HG02981 (cell line): ENCODE measurements around the gene AFF3.
A peak's percentile ranks its signal among the peaks of the same experiment; 100 is the strongest.
"Not testable (repeated sequence)": the region's sequence is repeated elsewhere in the genome, so short reads cannot be mapped to it uniquely, and the experiment has no call there.

Experiments used
- ATAC-seq: cut with Tn5 transposase; IDR thresholded peaks from one replicate; pipeline ENCODE4 v1.9.1; 2021; ENCODE audit warnings: mild to moderate bottlenecking, moderate library complexity; ENCODE audit not compliant: unreplicated experiment

Gene AFF3, protein sequence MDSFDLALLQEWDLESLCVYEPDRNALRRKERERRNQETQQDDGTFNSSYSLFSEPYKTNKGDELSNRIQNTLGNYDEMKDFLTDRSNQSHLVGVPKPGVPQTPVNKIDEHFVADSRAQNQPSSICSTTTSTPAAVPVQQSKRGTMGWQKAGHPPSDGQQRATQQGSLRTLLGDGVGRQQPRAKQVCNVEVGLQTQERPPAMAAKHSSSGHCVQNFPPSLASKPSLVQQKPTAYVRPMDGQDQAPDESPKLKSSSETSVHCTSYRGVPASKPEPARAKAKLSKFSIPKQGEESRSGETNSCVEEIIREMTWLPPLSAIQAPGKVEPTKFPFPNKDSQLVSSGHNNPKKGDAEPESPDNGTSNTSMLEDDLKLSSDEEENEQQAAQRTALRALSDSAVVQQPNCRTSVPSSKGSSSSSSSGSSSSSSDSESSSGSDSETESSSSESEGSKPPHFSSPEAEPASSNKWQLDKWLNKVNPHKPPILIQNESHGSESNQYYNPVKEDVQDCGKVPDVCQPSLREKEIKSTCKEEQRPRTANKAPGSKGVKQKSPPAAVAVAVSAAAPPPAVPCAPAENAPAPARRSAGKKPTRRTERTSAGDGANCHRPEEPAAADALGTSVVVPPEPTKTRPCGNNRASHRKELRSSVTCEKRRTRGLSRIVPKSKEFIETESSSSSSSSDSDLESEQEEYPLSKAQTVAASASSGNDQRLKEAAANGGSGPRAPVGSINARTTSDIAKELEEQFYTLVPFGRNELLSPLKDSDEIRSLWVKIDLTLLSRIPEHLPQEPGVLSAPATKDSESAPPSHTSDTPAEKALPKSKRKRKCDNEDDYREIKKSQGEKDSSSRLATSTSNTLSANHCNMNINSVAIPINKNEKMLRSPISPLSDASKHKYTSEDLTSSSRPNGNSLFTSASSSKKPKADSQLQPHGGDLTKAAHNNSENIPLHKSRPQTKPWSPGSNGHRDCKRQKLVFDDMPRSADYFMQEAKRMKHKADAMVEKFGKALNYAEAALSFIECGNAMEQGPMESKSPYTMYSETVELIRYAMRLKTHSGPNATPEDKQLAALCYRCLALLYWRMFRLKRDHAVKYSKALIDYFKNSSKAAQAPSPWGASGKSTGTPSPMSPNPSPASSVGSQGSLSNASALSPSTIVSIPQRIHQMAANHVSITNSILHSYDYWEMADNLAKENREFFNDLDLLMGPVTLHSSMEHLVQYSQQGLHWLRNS (N-terminal part only)

DNA sequence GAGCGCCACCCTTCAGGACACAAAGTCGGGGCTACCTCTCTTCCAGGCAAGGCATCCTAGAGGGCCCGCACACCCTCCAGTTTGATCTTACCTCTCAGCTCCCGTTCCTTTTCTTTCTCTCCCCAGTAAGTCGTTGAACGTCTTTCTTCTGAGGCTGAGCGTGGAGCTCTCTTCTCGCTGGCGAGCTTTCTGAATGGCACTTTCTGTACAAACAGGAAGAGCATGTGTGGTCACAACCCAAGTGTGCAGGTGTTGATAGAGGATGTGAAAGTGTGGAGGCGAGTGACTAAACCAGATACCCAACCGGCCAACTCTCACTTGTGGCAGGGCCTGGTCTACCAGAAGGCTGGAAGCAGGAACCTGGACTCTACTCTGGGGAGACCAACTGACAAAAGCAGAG lies at the start of gene AFF3:
AFF3 (minus strand) TSS at position 198 of the 400 bp plus-strand sequence. CDS start 38,136 bp downstream, outside the sequence.
- peak; percentile 97 for ATAC-seq

DNA sequence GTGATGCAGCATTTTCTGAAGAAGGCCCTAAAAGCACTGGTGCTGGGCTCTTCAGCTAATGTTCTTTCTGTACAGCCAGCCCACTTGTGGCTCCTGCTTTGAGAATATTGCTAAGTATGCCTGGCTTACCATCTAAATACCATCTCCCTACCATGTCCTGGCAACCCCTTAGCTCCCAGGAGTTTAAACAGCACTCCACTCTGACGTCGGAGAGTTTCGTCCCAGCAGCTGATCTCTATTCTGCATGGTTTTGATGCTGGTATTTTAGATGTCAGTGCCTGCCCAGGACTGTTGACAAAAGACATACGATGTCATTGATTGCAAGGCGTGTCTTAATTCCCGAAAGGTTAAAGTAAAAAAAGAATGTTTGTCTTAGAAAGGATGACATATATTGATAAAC lies 47.0 kb upstream of the AFF3 start:
- ATAC-seq: no peak

DNA sequence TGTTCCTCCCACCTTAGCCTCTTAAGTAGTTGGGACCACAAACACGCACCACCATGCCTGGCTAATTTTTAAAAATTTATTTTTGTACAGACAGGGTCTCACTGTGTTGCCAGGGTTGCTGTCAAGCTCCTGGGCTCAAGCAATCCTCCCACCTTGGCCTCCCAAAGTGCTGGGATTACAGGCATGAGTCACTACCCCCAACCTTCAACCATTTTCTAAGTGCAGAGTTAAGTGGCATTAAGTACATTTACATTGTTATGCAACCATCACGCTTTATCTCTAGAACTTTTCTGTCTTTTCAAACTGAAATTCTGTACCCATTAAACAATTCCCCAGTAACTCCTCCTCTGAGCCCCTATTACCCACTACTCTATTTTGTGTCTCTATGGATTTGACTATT lies 45.9 kb upstream of the AFF3 start:
- no peak for ATAC-seq

DNA sequence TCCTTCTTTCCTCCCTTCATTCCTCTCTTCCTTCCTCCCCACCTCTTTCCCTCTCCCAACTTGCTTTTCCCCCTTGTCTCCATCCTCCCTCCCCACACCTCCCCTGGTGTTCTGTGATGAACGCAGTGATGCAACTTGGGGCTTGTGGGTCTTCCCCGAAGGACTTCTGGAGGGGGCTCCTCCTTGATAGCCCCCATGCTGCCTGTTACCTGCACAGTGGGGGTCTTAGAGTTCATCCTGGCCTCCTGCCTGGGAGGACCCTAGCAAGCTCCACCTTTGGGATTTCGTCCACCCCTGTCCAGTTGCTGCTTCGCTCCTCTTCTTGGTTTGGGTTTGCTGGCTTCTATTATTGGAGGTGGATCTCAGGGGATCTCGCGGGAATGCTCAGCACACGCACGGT lies 43.7 kb upstream of the AFF3 start:
- ATAC-seq: no peak

DNA sequence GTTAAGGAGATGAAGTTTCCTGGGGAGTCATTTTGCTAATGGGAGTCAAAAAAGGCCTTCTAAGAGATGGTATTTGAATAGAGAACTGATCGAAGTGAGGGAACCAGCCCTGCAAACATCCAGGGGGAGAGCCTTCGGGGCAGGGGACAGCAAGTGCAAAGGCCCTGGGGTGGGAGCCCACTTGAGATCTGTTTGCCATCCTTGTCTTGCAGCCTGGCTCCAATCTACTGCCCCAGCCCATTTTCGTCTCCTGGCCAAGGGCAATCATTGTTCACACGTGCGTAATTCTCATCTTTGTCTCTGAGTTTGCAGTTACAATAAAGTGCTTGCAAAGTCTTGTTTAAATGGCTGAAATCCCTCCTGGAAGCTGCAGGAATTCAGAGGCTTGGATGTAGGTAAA lies 43.1 kb upstream of the AFF3 start:
- no peak for ATAC-seq

DNA sequence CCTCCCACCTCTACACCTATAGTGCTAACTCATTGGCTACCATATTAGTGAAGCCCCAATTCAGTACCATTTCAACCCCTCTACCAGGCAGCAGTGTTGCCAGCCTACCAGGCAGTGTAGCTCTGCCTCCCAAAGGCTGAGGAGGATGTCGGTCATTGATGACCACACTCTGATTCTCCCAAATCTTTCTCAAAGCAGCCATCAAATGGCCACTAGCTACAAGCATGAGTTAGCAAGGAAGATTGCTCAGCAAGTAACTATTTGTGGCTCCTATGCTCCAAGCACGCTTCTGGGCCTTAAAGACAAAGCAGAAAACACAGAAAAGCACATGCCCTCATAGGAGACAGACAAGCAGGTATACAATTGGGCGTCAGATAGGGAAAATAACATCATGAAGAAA lies 42.7 kb upstream of the AFF3 start:
- ATAC-seq: no peak

DNA sequence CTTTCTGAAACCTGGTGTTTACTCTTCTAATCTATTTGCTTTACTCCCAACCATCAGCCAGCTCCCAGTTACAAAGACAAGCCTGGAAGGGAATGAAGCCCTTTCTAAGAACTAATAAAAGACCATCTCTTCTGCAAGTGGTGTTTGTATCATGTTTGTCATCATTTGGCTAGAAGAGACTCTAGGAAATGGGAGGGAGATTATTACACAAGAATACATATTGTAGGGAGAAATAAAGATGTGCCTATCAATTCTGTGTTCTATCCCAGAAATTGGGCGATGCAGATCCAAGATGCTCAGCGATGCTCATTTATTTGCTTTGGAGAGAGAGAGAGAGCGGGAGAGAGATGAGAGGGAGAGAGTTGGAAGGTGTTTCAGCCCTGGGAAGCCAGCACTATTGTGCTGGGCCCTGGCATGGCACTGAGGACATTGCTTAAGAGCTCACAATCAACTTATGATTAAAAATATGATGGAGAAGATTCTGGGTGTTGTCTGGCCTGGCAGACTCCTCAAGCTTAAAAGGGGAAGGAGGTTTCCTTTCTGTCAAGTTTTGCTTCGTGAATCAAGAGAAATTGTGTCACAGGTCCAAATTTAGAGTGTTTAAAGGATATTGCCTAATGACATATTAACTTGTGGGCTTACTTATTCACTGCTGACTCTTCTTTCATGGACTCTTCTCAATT lies 41.8 kb upstream of the AFF3 start:
- no peak for ATAC-seq

DNA sequence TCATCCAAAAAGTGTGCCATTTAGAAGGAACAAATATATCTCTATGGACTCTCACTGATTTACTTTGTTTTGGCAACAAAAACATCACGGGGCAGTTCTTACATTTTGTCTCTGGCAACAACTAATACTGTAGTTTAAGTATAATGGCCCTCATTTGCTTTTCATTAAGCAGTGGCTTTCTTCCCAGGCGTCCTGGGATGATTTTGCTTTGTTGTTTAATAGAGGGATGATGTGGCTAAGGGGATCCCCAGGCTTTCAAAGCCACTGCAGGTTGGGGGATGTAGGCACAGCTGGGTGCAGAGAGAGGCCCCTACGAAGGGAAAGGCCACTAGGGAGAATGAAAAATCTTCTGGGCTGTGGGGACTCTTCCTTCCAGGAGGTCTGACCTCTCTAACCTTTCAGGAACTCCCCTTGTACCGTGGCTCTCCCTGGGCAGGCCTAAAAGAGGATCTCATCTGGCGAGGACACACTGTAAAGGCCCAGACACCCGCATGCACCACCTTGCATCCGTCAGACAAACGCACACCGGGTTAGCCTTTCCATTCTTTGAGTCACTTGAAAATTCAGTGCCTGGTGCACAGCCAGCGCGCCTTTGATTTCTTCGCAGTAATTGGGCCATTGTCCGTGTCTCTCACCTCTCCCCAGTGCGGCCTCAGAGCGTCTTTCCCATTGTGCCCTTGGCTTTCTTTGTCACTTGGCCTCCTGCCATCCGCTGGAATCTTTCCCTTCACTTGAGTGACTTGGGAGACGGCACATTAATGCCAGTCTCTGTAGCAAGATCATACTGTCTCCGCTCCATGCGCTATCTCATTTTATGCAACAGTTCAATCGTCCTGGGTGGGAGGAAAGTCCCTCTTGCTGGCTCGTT lies 40.3 kb upstream of the AFF3 start:
- ATAC-seq: no peak

DNA sequence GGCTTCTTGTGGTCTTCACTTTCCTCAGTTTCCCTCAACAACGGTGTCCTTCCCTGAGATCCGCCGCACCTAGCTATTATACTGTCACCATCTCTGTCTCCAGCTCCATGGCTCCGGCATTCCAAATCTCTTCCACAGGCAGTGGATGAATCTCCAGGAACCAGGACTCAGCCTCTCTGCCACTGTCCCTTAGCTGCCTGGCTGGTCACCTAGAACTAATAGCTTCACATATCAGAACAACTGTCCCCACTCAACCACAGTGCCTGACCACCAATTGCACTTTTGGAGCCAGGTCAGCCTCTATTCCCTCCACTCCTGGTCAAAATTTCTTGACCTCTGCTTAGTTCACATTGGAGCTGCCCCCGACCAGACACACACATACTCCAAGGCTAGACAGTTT lies 38.1 kb upstream of the AFF3 start:
- ATAC-seq: no peak

DNA sequence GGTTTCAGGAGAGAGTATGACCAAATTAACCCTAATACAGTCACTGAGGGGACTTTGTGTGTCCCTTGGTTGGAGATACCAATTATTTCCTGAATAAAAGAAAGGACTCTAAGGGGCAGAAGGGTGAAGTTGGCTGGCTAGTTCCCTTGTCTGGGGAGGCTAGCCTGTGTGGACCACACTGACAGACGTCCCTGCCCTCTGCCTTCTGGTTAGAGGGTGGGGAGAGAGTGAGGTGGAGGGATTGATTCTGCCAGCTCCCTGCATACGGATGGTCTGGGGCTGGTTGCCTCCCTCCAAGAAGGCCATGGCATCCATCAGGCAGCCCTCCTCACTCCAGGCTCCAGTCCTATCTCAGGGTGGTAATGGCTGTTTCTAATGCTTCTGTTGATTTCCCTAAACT lies 37.4 kb upstream of the AFF3 start:
- ATAC-seq: no peak

DNA sequence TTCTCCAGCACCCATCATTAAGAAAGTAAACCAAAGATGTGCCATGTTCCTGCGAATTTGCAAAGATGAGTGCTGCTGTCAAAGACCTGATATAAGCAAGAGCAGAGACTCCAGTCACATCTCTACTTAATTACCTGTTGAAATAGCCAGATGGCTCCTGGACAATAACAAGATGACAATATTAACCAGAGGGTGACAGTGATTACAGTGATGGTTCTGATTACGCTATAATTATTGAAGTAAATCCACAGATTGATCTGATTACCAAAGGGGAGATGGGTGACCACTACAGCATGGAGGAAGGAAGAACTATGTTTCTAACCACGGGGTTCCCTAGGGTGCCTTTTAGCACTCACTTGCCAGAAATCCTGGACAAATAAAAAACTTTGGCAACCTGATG lies 36.5 kb upstream of the AFF3 start:
- no peak for ATAC-seq

DNA sequence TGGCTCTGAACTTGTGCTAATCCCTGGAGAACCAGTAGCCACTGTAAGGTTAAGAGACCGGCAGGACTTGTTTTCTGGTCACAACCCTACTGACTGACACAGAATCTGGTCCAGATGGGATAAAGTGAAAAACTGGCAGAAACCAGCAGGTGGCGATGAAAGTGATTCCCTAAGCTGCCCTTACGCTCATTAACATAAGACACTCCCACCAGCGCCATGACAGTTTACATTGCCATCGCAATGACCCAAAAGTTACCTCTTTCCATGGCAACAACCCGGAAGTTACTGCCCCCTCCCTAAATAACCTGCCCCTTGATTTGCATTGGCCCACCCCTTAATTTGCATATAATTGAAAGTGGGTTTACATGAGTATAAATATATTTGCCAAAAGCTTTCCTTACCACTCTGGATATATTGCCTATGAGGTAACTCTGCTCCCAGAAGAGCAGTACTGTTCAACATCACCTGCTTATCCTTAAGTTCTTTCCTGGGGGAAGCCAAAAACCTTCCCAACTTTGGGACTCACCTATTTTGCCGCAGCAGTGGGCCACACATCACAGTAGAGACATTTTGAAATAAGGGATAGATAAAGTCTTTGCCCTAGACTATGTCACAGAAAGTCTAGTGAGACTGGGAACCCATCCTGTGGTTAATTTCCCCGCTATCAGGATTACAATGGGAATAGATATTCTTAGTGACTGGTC lies 35.8 kb upstream of the AFF3 start:
- no peak for ATAC-seq

DNA sequence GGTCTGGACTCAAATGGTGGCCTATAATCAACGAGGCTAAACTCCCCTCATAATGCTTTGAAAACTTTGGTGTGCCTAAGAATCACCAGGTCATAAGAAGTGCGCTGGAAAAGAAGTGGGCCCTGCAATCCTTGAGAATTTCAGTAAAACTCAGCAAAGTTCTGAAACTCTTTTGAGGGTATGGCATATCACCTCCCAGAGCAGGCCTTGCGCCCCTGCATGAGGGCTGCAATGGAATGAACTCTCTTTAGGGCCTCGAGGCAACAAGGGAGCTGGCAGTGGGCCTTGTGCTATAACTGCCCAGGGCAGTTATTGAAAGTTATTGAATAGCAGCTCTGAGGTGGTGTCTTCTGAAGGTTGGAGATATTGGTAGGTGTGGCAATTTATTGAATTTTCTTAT lies 34.5 kb upstream of the AFF3 start:
- ATAC-seq: no peak

DNA sequence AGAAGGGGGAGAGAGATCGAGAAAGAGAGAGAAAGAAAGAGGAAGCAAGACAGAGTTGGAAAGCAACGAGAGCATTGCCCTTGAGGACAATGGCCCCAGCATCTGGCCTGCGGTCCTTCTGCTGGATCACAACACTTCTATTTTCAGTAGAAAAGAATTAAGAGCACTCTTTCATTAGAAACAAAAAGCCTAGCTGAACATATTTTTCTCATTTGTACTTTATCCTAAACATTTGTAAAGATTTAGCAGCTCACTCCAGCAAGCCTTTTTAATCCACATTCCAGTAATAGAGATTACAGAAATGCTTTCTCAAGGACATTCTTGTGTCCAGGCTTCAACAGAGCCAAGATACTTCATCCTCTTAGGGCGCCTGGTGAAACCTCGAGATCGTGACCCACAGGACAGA lies 31.6 kb upstream of the AFF3 start:
- no peak for ATAC-seq

DNA sequence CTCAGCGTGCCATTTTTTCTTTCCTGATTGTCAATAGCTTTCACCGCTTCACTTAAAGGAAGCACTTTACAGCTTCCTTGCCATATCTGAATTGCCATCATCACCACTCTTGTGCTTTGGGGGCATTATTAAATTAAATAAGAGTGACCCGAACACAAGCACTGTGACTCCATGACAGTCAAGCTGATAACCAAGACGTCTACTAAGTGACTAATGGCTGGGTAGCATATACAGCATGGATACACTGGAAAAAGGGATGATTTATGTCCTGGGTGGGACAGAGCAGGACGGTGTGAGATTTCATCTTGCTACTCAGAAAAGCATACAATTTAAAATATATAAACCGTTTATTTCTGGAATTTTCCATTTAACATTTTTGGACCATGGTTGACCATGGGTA lies 24.3 kb upstream of the AFF3 start:
- ATAC-seq: no peak

DNA sequence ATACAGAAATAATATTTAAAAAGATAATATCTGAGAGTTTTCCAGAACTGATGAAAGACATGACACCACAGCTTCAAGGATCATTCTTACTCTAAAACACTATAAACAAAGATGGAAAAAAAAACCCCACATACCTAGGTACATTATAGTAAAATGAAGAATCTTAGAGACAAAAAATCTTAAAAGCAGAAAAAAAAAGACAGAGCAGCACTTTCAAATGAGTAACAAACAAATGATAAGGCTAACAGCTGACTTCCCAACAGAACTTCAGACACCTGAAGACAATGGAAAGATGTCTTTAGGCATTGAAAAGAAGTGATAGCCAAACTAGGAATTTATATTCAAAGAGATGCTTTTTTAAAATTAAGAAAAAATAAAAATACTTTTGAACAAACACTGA lies 21.2 kb upstream of the AFF3 start:
- no peak for ATAC-seq

DNA sequence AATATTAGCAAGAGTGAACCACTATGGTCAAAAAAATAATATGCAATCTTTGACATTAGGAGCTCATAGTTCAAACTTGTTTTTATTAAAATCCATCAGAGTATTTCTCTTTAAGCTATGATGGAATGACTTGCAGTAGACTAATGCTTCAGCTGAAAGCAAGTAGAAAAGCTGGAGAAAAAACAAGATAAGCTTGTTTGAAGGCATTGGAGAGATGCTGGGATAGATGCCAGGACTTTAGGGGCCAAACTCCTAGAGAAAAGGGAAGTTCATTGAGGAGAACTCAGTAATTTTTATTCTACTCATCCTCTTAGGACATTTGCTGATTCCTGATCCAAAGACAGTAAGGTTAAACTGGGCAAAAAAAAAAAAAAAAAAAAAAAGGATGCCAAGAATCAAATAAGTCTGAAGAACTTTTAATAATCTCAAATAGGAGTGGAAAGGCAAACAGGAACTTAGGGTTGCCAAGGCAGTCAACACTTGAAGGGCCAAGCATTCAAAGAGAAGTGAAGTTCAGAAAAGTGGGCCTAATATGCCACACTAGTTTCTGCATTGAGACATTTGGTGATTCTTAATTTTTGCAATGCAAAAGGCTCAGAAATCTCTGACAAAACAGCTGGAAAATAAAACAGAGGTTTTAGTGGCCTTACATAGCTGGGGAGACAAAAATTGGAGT lies 19.7 kb upstream of the AFF3 start:
- ATAC-seq: no peak

DNA sequence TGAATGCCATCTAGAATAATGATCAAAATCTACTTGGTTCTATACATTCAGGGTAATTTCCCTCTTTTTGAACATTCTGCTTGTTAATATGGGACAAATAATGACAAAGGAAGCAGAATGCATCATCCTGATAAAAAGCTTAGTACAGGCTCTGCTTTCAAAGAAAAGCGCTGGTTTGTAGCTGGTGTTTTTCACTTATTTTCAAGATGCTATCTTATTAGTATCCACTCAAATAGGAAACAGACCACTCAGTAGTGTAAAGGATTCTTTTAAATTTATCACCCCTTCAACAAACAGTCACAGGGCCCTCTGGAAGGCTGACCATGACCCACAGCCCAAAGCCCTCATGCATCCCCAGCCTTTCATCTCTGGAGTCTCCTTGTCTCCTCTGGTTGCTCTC lies 18.0 kb upstream of the AFF3 start:
- ATAC-seq: no peak

DNA sequence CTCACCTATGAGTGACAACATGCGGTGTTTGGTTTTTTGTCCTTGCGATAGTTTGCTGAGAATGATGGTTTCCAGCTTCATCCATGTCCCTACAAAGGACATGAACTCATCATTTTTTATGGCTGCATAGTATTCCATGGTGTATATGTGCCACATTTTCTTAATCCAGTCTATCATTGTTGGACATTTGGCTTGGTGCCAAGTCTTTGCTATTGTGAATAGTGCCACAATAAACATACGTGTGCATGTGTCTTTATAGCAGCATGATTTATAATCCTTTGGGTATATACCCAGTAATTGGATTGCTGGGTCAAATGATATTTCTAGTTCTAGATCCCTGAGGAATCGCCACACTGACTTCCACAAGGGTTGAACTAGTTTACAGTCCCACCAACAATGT lies 9.4 kb upstream of the AFF3 start:
- not testable (repeated sequence) for ATAC-seq
